ENCODE data around the gene KDM2A. TPM values are rescaled to one million over a fixed set of nuclear protein-coding genes. Genes with fewer than 3 reads are reported as not detected.

The KDM2A gene
- total and polyA plus RNA-seq, 2 of the 13 experiments (the other 11 are each of a cell fraction or from before 2014, with no cell fraction given) = 31.3 to 31.4 TPM

DNA sequence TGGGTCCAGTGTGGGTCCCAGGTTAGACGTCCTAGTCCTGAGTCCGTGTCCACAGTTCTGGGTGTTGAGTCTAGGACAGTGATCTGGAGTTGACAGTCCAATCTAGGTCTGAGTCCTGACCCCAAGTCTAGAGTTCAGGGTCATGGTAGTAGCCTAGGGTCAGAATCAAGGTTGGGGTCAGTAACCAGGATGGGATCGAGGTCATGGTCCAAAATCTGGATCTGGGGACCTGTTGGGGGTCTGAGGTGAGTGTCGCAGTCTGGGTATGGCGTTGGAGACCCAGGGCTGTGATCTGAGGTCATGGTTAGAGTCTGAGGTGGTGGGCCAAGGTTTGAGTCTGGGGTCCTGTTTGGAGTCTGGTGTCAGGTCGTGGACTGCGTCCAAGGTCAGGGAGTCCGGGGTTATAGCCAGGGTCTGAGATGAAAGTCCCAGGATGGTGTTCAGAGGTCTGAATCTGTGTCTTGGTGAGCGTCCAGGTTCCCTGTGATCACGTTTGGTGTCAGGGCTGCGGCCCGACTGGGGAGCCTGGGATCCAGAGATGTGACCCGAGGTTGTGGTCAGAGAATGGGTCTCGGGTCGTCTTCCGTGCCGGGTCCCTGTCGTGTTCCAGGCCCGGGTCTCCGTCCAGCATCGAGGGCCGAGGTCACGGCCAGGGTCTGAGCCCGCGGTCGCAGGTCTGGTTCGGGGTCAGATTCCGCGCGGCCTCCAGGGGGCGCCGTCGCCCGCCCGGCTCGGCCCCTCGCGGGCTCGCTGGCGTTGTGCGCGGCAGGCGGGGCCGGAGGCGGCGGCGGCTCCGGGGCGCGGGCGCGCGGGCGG, 146.8 kb downstream of the KDM2A start (continued):
- TF ChIP-seq, protein P1, sequence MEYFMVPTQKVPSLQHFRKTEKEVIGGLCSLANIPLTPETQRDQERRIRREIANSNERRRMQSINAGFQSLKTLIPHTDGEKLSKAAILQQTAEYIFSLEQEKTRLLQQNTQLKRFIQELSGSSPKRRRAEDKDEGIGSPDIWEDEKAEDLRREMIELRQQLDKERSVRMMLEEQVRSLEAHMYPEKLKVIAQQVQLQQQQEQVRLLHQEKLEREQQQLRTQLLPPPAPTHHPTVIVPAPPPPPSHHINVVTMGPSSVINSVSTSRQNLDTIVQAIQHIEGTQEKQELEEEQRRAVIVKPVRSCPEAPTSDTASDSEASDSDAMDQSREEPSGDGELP (IDR thresholded peaks at IDR 0.05; ENCODE audit: borderline replicate concordance, low read depth) = no peak
- peak; percentile 71 for TF ChIP-seq NRL (CRISPR knock-in tag; IDR thresholded peaks at IDR 0.05; ENCODE audit: borderline replicate concordance)
- TF ChIP-seq, protein P2, sequence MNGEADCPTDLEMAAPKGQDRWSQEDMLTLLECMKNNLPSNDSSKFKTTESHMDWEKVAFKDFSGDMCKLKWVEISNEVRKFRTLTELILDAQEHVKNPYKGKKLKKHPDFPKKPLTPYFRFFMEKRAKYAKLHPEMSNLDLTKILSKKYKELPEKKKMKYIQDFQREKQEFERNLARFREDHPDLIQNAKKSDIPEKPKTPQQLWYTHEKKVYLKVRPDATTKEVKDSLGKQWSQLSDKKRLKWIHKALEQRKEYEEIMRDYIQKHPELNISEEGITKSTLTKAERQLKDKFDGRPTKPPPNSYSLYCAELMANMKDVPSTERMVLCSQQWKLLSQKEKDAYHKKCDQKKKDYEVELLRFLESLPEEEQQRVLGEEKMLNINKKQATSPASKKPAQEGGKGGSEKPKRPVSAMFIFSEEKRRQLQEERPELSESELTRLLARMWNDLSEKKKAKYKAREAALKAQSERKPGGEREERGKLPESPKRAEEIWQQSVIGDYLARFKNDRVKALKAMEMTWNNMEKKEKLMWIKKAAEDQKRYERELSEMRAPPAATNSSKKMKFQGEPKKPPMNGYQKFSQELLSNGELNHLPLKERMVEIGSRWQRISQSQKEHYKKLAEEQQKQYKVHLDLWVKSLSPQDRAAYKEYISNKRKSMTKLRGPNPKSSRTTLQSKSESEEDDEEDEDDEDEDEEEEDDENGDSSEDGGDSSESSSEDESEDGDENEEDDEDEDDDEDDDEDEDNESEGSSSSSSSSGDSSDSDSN (CRISPR knock-in tag; IDR thresholded peaks at IDR 0.05) = peak; percentile 77
- TF ChIP-seq PCBP2 (optimal IDR thresholded peaks at IDR 0.05; ENCODE audit: low read depth, low read length, poor library complexity, severe bottlenecking) = no peak
- no peak for TF ChIP-seq HNF4G (IDR thresholded peaks at IDR 0.05; ENCODE audit: borderline replicate concordance, low read depth, low read length)
- TF ChIP-seq HNF4G (CRISPR knock-in tag; IDR thresholded peaks at IDR 0.05; ENCODE audit: borderline replicate concordance, low read depth) = no peak; the same call in 1 of the 2 replicates
- TF ChIP-seq, protein P3, sequence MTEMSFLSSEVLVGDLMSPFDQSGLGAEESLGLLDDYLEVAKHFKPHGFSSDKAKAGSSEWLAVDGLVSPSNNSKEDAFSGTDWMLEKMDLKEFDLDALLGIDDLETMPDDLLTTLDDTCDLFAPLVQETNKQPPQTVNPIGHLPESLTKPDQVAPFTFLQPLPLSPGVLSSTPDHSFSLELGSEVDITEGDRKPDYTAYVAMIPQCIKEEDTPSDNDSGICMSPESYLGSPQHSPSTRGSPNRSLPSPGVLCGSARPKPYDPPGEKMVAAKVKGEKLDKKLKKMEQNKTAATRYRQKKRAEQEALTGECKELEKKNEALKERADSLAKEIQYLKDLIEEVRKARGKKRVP (CRISPR knock-in tag; IDR thresholded peaks at IDR 0.05) = no peak
- TF ChIP-seq, protein P4, sequence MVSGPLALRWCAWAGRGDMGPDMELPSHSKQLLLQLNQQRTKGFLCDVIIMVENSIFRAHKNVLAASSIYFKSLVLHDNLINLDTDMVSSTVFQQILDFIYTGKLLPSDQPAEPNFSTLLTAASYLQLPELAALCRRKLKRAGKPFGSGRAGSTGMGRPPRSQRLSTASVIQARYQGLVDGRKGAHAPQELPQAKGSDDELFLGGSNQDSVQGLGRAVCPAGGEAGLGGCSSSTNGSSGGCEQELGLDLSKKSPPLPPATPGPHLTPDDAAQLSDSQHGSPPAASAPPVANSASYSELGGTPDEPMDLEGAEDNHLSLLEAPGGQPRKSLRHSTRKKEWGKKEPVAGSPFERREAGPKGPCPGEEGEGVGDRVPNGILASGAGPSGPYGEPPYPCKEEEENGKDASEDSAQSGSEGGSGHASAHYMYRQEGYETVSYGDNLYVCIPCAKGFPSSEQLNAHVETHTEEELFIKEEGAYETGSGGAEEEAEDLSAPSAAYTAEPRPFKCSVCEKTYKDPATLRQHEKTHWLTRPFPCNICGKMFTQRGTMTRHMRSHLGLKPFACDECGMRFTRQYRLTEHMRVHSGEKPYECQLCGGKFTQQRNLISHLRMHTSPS (CRISPR knock-in tag; IDR thresholded peaks at IDR 0.05; ENCODE audit: low read depth) = no peak
- no peak for TF ChIP-seq PCBP1 (IDR thresholded peaks at IDR 0.05; ENCODE audit: borderline replicate concordance, low read depth, low read length)
- TF ChIP-seq RAD21 (CRISPR knock-in tag; IDR thresholded peaks at IDR 0.05) = peak; percentile 82
- TF ChIP-seq SALL2 (CRISPR knock-in tag; IDR thresholded peaks at IDR 0.05) = 0 out of 2 replicates have a peak, but pooled peaks have one; percentile 44
- TF ChIP-seq ZNF549 (CRISPR knock-in tag; IDR thresholded peaks at IDR 0.05) = no peak
- no peak for TF ChIP-seq ATF1 (CRISPR knock-in tag; IDR thresholded peaks at IDR 0.05)
- TF ChIP-seq GATAD1 (CRISPR knock-in tag; IDR thresholded peaks at IDR 0.05) = no peak
- peak; percentile 45; the same call in 1 of the 2 replicates for TF ChIP-seq NFKB2 (CRISPR knock-in tag; IDR thresholded peaks at IDR 0.05; ENCODE audit: borderline replicate concordance)
- peak; percentile 62 for TF ChIP-seq SKI (IDR thresholded peaks at IDR 0.05; ENCODE audit: partially characterized antibody)
- peak; percentile 39; the same call in 1 of the 2 replicates for TF ChIP-seq TAF1 (CRISPR knock-in tag; IDR thresholded peaks at IDR 0.05)
- TF ChIP-seq ZBTB7B (CRISPR knock-in tag; IDR thresholded peaks at IDR 0.05) = 0 out of 2 replicates have a peak, but pooled peaks have one; percentile 32
- TF ChIP-seq, protein P5, sequence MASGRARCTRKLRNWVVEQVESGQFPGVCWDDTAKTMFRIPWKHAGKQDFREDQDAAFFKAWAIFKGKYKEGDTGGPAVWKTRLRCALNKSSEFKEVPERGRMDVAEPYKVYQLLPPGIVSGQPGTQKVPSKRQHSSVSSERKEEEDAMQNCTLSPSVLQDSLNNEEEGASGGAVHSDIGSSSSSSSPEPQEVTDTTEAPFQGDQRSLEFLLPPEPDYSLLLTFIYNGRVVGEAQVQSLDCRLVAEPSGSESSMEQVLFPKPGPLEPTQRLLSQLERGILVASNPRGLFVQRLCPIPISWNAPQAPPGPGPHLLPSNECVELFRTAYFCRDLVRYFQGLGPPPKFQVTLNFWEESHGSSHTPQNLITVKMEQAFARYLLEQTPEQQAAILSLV (CRISPR knock-in tag; IDR thresholded peaks at IDR 0.05; ENCODE audit: borderline replicate concordance) = no peak
- TF ChIP-seq PHF20 (CRISPR knock-in tag; IDR thresholded peaks at IDR 0.05) = no peak
- TF ChIP-seq SNAPC2 (CRISPR knock-in tag; IDR thresholded peaks at IDR 0.05) = no peak
- no peak for TF ChIP-seq ZNF614 (CRISPR knock-in tag; IDR thresholded peaks at IDR 0.05; ENCODE audit: borderline replicate concordance)
